HG02759 (cell line): ENCODE data around the gene CDC25B.

Source experiments
- ATAC-seq: cut with Tn5 transposase; IDR thresholded peaks from one replicate; pipeline ENCODE4 v1.9.1; 2021; ENCODE audit warnings: mild to moderate bottlenecking, moderate library complexity; ENCODE audit not compliant: unreplicated experiment

CDC25B gene

DNA sequence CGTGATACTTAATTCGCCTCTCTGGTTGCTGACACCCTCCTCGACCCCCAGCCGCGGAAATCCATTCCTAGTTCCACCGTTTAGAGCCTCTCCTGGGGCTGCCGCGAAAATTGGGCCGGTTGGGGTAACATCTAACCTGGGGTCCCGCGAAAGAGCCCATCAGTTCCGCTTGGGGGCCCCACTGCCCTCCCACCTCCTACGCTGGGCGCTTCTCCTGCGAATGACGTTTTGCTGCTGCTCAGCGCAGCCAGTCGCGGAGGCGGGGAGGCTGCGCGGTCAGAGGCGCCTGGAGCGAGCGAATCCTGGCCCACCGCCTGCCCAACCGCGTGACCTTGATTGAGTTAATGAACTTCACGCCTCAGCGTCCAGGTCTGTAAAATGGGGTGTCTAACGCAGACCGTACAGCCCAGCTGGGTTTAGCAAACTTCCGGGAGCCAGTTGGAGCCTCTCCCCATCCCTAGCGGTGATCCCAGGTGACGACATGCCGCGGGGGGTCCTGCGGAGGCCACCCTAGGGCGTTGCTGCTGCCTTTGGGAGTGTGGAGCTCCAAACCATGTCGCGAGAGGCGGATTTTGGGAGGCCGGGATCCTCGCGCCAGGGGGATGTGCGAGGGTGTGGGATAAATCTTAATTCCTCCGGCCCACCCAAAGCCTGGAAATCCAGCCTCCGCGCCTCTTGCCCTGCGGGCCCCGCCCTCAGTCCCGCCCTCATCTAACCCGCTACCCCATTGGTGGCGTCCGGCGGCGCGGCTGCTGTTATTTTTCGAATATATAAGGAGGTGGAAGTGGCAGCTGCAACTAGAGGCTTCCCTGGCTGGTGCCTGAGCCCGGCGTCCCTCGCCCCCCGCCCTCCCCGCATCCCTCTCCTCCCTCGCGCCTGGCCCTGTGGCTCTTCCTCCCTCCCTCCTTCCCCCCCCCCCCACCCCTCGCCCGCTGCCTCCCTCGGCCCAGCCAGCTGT is at the start of gene CDC25B:
TSS of gene CDC25B (plus strand) at position 800 of the 958 bp plus-strand sequence. CDS start 222 bp downstream, outside the sequence.
- peak; percentile 69 for ATAC-seq

- ATAC-seq, result no peak
Observed at GRCh38 chr20:3747471-3747870, 48.6 kb upstream of the CDC25B start.

DNA sequence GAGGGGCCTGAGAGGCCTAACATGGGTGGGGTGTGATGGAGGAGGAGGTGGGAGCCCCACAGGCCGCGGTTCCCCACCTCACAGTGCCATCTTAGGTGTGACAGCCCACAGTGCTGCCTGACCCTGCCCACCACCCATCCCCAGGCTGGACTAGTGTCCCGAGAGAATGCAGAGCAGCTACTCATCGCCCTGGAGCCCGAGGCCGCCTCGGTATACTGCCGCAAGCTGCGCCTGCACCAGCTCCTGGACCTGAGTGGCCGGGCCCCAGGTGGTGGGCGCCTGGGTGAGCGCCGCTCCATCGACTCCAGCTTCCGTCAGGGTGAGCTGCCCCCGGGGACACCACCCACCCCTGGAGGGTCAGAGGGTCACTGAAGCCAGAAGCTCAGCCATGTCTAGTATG is 48.0 kb upstream of the CDC25B start:
- no peak for ATAC-seq

- ATAC-seq, result no peak
Observed at GRCh38 chr20:3749087-3749688, 46.9 kb upstream of the CDC25B start.

DNA sequence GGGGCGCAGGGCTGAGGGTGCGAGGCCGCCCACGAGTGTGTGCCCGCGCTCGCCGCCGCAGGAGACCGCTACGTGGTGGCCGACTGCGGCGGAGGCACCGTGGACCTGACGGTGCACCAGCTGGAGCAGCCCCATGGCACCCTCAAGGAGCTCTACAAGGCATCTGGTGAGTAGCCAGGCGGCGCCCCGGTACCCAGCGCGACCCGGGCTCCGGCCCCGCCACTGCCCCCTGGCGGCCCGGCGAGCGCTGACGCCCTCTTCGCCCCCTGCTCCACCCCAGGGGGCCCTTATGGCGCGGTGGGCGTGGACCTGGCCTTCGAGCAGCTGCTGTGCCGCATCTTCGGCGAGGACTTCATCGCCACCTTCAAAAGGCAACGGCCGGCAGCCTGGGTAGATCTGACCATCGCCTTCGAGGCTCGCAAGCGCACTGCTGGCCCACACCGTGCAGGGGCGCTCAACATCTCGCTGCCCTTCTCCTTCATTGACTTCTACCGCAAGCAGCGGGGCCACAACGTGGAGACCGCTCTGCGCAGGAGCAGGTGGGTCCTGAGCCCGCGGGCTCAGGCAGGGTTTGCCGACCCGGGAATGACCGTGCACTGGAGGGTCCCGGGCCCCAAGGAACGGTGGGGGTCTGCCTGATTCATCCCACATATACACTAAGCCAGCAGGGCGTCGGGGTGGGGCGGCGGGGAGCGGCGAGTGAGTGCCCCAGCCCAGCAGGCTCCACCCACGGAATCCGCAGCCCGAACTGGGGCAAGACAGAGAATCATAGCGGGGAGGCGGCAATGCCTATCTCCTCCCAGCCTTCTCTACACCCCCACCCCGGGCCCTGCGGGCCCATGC is 46.2 kb upstream of the CDC25B start:
- no peak for ATAC-seq

DNA sequence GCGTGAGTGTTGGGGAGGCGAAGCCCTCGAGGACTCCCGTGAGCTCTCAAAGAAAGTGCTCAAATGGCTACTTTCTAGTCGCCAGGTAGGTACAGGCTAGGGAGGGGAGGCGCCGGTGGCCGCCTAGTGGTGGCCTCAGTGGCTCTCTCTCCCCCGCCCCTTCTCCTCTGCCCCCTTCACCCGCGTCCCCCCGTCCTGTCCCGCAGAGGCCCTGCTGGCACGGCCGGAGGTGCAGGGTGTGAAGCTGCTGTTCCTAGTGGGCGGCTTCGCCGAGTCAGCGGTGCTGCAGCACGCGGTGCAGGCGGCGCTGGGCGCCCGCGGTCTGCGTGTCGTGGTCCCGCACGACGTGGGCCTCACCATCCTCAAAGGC is 44.8 kb upstream of the CDC25B start:
- no peak for ATAC-seq

DNA sequence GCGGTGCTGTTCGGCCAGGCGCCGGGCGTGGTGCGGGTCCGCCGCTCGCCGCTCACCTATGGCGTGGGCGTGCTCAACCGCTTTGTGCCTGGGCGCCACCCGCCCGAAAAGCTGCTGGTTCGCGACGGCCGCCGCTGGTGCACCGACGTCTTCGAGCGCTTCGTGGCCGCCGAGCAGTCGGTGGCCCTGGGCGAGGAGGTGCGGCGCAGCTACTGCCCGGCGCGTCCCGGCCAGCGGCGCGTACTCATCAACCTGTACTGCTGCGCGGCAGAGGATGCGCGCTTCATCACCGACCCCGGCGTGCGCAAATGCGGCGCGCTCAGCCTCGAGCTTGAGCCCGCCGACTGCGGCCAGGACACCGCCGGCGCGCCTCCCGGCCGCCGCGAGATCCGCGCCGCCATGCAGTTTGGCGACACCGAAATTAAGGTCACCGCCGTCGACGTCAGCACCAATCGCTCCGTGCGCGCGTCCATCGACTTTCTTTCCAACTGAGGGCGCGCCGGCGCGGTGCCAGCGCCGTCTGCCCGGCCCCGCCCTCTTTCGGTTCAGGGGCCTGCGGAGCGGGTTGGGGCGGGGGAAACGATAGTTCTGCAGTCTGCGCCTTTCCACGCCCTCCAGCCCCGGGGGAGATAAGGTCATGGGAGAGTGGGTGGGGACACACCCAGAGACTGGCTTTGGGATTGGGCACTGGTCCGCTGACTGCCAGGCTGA is 44.3 kb upstream of the CDC25B start:
- ATAC-seq, result peak; percentile 56

DNA sequence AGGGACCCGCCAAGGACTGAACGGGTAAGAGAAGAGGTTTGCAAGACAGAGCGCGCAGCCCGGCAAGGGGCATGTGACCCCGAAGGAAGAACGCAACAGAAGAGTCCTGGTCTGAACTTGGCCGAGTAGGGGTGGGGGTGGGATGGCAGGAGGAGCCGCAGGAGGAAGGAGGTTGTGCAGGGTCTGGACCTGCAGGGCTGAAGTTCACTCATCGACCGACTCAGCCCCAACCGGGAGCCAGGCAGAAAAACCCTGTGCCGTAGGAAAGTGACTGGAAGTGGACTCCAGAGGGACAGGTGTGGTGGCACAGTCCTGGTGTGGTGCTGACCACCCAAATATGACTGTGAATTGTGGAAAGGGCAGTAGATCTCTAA is 43.7 kb upstream of the CDC25B start:
- ATAC-seq, result no peak

DNA sequence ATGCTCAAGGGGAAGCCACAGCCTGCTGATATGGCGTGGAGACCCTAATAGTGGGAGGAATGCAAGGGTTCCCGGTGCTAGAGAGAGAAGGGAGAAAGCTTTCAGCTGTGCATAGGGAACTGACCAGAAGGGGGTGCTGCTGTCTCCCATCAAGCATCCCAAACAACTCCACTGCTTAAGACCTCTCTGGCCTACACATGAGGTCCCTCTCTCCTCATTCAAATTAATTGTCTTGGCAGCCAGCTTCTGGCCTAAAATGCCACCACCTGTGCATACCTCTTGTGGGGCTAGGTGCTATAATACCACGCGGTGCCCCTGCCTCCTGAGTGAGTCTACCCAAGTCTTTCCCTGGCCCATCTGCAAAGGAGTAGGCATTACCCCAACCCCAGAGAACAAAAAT is 43.0 kb upstream of the CDC25B start:
- no peak for ATAC-seq

DNA sequence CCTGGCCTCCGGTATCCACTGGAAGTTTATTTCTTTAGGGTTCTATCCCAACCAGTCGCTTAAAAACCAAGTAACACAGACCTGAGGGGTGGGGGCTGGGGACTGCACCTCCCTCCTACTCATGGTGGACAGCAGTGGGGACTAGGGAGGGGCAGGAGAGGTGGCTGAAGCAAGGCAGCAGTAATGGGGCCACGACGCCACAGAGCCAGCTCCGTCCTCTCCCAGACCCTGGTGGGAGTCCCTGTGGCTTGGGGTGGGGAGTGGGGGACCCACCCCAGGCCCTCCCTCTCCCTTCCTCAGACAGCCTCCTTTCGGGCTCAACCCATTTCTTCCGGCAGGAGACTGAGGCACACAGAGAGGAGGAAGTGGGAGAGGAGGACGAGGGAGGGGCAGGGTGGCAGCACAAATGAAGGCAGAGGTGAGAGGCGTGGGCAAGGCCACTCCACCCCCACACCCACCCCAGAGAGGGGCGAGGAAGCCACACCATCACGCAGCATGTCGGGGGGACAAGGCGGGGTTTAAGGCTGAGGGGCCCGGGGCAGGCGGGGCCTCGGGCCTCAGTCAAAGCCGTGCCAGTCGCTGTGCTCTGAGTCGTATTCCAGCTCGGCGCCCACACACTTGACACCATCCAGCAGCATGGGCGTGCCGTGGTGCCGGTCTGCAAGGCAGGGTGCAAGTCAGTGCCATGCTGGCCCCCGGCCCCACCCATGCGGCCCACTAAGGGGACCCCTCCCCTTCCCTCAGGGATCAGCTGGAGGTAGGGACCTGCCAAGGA is 42.4 kb upstream of the CDC25B start:
- ATAC-seq, result no peak

GRCh38 chr20:3754276-3754630 is 41.9 kb upstream of the CDC25B start:
- no peak for ATAC-seq

DNA sequence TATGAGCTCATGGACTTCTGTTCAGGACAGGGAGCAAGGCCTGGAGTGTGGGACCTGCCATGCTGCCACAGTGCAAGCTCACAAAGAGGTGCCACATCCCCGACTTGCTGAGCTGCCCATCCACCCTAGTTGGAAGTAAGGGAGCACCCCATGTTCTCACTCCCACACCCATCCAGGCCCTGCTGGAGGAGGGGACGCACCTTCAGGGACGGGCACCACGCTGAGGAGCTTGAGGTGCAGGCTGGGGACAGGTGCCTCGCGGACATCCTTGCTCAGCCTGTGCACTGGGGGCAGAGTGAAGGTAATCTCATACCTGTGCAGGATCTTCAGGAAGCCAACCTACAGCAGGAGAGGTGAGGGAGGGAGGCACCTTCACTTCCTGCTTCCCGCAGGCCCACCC is 40.8 kb upstream of the CDC25B start:
- ATAC-seq, result no peak

GRCh38 chr20:3755814-3756480 is 40.2 kb upstream of the CDC25B start:
- no peak for ATAC-seq

- ATAC-seq, result no peak
Observed at GRCh38 chr20:3757268-3757667, 38.8 kb upstream of the CDC25B start.

DNA sequence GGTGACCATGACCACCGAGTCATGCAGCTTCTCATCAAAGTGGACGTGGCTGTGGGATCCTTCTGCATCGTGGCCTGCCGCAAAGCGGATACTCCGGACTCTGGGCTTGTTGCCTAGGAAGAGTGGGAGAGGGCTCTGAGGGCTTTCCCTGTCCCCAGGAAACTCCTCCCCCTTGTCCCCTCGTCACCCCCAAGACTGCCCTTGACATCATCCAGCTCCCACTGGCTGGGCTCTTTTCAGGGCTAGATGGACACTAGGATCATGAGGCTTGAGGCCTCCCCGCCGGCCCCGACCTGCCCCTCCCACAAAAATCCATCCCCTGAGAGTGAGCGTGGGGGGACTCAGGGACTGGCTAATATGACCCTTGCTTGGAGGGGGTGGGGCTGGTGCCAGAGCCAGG is 37.5 kb upstream of the CDC25B start:
- no peak for ATAC-seq

DNA sequence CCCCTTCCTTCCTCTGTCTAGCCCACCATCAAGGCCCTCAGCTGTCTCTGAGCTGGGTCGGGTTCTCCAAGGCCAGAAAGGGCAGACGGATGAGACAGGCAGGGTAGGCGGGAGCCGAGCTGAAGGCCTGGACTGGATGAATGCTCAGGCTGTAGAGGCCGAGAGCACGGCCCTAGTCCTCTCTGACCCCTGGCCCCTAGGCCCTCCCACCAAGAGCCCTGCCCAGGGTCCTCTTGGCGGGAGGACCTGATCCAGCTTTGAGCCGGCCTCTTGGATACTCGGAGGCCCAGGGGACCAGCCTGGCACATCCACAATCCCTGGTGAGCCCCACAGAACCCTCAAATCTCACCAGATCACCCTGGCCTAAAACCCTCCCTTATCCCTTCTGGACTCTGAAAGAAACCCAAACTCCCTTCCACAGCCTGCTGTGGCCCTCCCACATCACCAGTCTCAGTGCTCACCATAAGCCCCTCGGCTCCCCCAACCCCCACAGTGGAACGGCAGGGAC is 36.7 kb upstream of the CDC25B start:
- ATAC-seq, result no peak

- ATAC-seq, result no peak
Observed at GRCh38 chr20:3759884-3760283, 36.2 kb upstream of the CDC25B start.

- no peak for ATAC-seq
Observed at GRCh38 chr20:3760655-3761348, 35.3 kb upstream of the CDC25B start.
